ENCODE measurements around the gene TRIM66. TPM values are rescaled to one million over a fixed set of nuclear protein-coding genes. Genes with fewer than 3 reads are reported as not detected.

TRIM66 gene
- polyA plus RNA-seq, 2 of the 4 experiments (the other 2 are of a cell fraction) = 2.5 to 9.8 TPM

- no peak for DNase-seq (ENCODE audit: low read depth in 1 of 2, low spot score in 1 of 2)
- POLR2A ChIA-PET = no interaction called here
These were observed 76.4 kb downstream of the TRIM66 start for GRCh38 chr11:8605971-8606563.

GRCh38 chr11:8604078-8604723, 78.3 kb downstream of the TRIM66 start:
- Histone ChIP-seq H3K4me3 (no peak overlapping the region), H3K9me3 (no peaks in the 10 kb centered on the region), H3K4me1 (peaks cover 56% of the 10 kb centered on the region), H3K27ac (peak overlapping the region; percentile 64 to 78), H3K4me2 (peak overlapping the region; percentile 72)
- POLR2A ChIA-PET = interaction anchor here (1.0 to 1.5 kb wide), 3 partner anchors 10 to 85 kb away, joined by 5 to 12 read pairs (median 6); partner anchors contain the start of genes RPL27A, STK33 and TRIM66
- ATAC-seq (peak; percentile 94), DNase-seq (ENCODE audit: low read depth in 1 of 2, low spot score in 1 of 2) (peak; percentile 64 to 97), FAIRE-seq (peak; percentile 77)
- 5% methylated on average over 7 of the region's 9 CpGs for WGBS (ENCODE audit: missing lambda C conversion rate)
- CTCF ChIA-PET = interaction anchor here (0.6 to 2.2 kb wide), 12 partner anchors 8 to 383 kb away, joined by 3 to 10 read pairs (median 3); partner anchors contain the start of genes RPL27A and TRIM66
- peak; percentile 61 to 74; a peak in 2 of 5 replicates for TF ChIP-seq EP300 (IDR thresholded peaks at IDR 0.05)
- TF ChIP-seq FOSL2 (IDR thresholded peaks at IDR 0.05) = peak; percentile 84
- TF ChIP-seq FOSL2 (CRISPR knock-in tag; IDR thresholded peaks at IDR 0.05) = peak; percentile 90
- no peak for TF ChIP-seq EHMT2 (IDR thresholded peaks at IDR 0.05; ENCODE audit: low read depth)
- 0 out of 3 replicates have a peak, but pooled peaks have one; percentile 60 for TF ChIP-seq BCL3 (IDR thresholded peaks at IDR 0.05)
- TF ChIP-seq RNF2 (IDR thresholded peaks at IDR 0.05; ENCODE audit: borderline replicate concordance, low read depth) = no peak
- TF ChIP-seq JUNB (IDR thresholded peaks at IDR 0.05) = peak; percentile 94
- no peak for TF ChIP-seq NFE2L2 (conservative IDR thresholded peaks at IDR 0.05; ENCODE audit: low read length)
- TF ChIP-seq ELK1 (IDR thresholded peaks at IDR 0.05; ENCODE audit: low read depth, low read length) = no peak
- no peak for TF ChIP-seq HDAC2 (IDR thresholded peaks at IDR 0.05)
- TF ChIP-seq ESRRA (IDR thresholded peaks at IDR 0.05; ENCODE audit: borderline replicate concordance, low read length) = no peak
- peak; percentile 52 for TF ChIP-seq SMC3 (IDR thresholded peaks at IDR 0.05)
- TF ChIP-seq ATOH8 (CRISPR knock-in tag; IDR thresholded peaks at IDR 0.05; ENCODE audit: low read depth) = no peak
- TF ChIP-seq HES2 (IDR thresholded peaks at IDR 0.05) = peak; percentile 65
- TF ChIP-seq MAX (IDR thresholded peaks at IDR 0.05) = peak; percentile 55; the same call in 1 of the 2 replicates
- peak; percentile 56 to 85; a peak in 3 of 5 replicates for TF ChIP-seq JUN (IDR thresholded peaks at IDR 0.05)
- peak; percentile 94 to 97 for TF ChIP-seq CEBPB (IDR thresholded peaks at IDR 0.05)
- TF ChIP-seq PBX3 (IDR thresholded peaks at IDR 0.05) = 0 out of 2 replicates have a peak, but pooled peaks have one; percentile 28
- no peak for TF ChIP-seq MAZ (IDR thresholded peaks at IDR 0.05; ENCODE audit: borderline replicate concordance, low read depth, low read length)
- peak; percentile 84; the same call in 1 of the 2 replicates for TF ChIP-seq GATA3 (IDR thresholded peaks at IDR 0.05; ENCODE audit: borderline replicate concordance)
- no peak for TF ChIP-seq EHF (CRISPR knock-in tag; IDR thresholded peaks at IDR 0.05)
- no peak for TF ChIP-seq SREBF2 (IDR thresholded peaks at IDR 0.05)
- TF ChIP-seq POLR2A (IDR thresholded peaks at IDR 0.05; ENCODE audit: low read length) = no peak

More at GRCh38 chr11:8605971-8606563, 76.4 kb downstream of the TRIM66 start:
- Histone ChIP-seq H3K4me3 (no peak overlapping the region), H3K4me2 (peak overlapping the region; percentile 72; the same call in 2 of the 3 replicates), H3K27ac (peak overlapping the region; percentile 64 to 78; a peak in 4 of 6 replicates), H3K4me1 (peaks cover 53% of the 10 kb centered on the region), H3K9me3 (no peaks in the 10 kb centered on the region)
- CTCF ChIA-PET = interaction anchor here (0.8 to 1.7 kb wide), 2 partner anchors 32 kb away, joined by 3 to 4 read pairs; no protein-coding TSS in a partner anchor
- ATAC-seq (no peak), FAIRE-seq (no peak)
- 95% methylated on average over 1 of the region's 1 CpG for WGBS (ENCODE audit: missing lambda C conversion rate)
- TF ChIP-seq ESRRA (IDR thresholded peaks at IDR 0.05; ENCODE audit: borderline replicate concordance, low read length) = no peak
- TF ChIP-seq HEYL (CRISPR knock-in tag; IDR thresholded peaks at IDR 0.05) = no peak
- no peak for TF ChIP-seq NR3C1 (IDR thresholded peaks at IDR 0.05)
- no peak for TF ChIP-seq HMGXB4 (CRISPR knock-in tag; IDR thresholded peaks at IDR 0.05; ENCODE audit: borderline replicate concordance)
- TF ChIP-seq HES2 (IDR thresholded peaks at IDR 0.05) = no peak
- no peak for TF ChIP-seq FOXS1 (CRISPR knock-in tag; IDR thresholded peaks at IDR 0.05)
- no peak for TF ChIP-seq CBX2 (IDR thresholded peaks at IDR 0.05; ENCODE audit: borderline replicate concordance, low read depth)
- TF ChIP-seq ZNF302 (CRISPR knock-in tag; IDR thresholded peaks at IDR 0.05) = no peak
